ENCODE results near the gene ADAMTSL4. TPM values are rescaled to one million over a fixed set of nuclear protein-coding genes. Genes with fewer than 3 reads are reported as not detected.

ADAMTSL4 gene
- 2.2 to 3.3 TPM (median 3.0 TPM) in 5 replicates for total RNA-seq (2022; extraction: Qiagen RNA extraction; ENCODE audit: low read depth)

DNA sequence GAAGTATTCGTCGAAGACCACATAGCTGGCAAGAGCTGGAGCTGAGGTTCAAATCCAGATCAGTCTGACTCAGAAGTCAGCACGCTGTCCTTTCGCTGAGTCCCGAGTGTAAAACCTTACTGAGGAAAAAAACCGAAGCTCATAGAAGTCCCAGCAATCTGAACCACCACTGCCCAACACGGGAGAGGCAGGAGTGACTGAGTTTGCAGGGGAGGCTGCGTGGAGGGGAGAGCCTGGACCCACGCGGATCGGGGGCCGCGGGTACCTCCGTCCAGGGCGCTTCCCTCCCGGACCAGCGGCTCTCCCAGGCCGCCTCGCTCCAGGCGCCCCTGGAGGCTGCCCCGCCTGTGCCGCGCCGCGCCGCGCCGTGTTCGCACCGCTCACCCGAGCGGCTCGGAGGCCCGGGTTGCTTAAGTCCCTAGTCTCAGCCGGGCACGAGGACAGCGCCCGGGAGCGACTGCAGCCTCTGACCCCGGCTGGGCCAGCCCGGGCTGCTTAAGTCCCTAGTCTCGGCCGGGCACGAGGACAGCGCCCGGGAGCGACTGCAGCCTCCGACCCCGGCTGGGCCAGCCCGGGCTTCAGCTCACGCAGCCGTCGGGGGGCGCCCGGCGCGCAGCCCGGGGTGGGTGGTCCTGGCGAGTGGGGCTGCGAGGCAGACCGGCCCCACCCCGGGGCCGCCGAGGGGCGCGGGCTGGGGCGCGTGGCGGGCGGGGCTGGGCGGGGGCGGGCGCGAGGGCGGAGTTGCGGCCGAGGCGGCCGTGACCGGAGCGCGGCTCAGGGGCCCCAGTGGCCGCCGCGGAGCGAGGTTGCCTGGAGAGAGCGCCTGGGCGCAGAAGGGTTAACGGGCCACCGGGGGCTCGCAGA is at the start of gene ADAMTSL4:
ADAMTSL4 (plus strand) TSS at position 777 of the 864 bp plus-strand sequence. CDS start 2,881 bp downstream, outside the sequence.

DNA sequence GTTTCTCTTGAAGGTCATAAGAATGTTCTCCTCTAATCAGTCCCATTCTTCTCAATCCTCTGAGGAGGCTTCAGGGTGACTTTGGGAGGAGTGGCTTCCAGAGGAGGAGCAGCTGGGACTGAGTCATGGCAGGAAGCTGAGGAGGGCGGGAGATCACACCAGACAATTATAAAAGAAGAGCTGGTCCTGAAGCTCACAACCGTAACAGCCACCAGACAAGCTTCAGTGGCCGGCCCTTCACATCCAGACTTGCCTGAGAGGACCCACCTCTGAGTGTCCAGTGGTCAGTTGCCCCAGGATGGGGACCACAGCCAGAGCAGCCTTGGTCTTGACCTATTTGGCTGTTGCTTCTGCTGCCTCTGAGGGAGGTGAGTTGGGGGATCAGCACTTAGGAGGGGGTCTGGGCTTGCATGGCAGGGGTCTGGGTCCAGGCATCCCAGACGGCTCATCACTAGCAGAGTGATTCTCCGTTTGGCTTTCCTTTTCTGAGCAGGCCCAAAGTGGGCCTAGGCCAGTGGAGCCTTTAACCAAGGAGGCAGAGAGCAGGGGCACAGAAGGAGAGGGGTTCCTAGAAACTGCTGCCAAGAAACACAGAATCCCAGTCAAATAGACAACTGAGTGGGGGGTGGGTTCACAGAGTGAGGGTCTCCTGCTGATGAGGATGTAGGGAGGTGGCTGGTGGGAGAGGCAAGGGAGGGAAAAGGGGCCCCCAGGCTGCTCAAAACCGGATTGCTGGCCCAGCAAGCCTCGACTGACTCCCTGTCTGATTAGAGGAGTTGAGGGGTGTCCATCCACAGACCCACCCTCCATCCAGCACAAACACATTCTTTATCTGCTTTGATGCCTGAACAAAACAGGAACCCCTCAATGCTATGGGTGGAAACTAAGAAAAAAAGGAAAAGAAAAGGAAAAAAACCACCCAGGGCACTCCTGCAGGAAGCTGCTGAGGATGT is 41.0 kb upstream of the ADAMTSL4 start, which contains the start of gene ECM1:
ECM1 (plus strand) TSS at position 198 of the 953 bp plus-strand sequence; CDS start at position 299, 101 bp downstream.

DNA sequence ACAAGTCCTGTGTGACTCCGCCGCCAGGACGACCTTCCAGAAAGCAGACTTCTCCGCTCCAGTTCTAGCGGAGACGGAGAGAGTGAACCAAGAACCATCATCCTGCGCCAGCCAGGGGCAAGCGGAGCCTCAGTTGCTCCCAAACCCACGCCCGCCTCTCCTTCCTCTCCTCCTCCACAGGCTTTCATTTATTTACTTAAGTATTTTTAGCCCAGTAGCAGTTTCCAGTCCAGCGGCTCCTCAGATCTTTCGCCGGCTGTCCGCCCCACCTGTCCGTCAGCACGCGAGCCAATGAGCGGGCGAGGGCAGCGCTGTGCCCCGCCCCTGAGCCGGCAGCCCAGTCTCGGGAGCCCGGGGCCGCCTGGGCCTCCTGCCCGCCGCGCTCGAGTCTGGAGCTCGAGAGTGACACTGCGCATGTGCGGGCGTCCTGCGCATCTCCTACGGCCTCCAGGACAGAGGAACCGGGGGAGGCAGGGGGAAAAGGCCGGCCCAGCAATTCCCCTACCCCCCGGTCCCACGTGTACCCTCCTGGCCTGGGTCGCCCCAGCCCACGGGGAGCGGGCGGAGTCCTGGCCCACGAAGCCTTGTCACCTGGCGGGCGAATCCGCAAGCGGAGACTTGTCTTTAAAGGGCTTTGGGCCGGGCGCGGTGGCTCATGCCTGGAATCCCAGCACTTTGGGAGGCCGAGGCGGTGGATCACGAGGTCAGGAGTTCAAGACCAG is 33.7 kb upstream of the ADAMTSL4 start, which contains the start of gene FALEC:
FALEC (plus strand) TSS at position 425 of the 722 bp plus-strand sequence.

DNA sequence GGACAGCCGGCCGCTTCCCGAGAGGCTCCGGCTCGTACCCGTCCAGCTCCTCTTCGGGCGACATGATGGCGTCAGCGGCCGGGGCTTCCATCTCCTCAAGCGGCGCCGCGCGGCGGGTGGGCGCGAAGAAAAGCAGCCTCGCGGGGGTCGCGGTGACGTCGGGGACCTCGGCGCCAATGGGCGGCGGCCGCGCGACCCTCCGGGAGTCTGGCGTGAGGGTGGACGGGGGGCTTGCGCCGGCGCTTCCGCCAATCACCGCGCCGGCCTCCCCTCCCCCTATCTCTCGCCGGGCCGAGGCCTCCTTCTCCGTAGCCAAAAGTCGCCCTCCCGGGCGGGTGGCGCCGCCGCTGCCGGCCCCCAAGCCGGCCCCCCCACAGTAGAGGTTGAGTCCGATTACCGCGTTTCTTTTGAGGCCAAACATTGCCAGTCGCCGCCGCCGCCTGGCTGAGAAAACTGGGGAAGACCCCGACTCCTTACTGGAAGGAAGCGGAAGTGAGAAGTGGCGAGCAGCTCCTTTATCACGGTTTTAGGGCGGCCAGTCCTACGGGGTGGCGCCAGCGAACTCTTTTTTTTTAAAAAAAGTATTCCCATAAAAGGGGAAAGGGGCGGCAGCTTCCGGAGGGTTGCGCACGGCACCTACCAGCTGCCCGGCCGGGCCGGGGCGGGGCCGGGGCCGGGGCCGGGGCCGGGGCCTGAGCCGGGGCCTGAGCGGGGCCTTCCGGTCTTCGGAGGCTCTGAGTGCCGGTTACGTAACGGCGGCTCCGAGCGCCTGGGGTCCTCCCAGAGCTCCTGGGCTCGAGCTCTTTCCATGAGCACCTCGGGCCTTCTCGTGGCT is 30.1 kb downstream of the ADAMTSL4 start, which contains the start of gene MCL1:
MCL1 (minus strand) TSS at position 501 of the 835 bp plus-strand sequence; CDS start at position 421, 80 bp downstream.

Other genes starting within 250 kb of the ADAMTSL4 start
- 55.2 to 63.8 TPM (median 58.6 TPM) in 5 replicates for gene PRPF3, start 227.9 kb upstream of the ADAMTSL4 start, total RNA-seq (2022; extraction: Qiagen RNA extraction; ENCODE audit: low read depth)
- gene RPRD2, start 185.3 kb upstream of the ADAMTSL4 start, total RNA-seq (2022; extraction: Qiagen RNA extraction; ENCODE audit: low read depth): 14.8 to 16.4 TPM (median 15.0 TPM) in 5 replicates
- gene TARS2, start 62.0 kb upstream of the ADAMTSL4 start, total RNA-seq (2022; extraction: Qiagen RNA extraction; ENCODE audit: low read depth): 19.4 to 25.9 TPM (median 22.6 TPM) in 5 replicates
- gene ECM1, start 41.3 kb upstream of the ADAMTSL4 start, total RNA-seq (2022; extraction: Qiagen RNA extraction; ENCODE audit: low read depth): 1.8 to 2.6 TPM (median 2.2 TPM) in 5 replicates
- 0.18 to 0.39 TPM in 2 of 5 replicates, not detected in the others for gene FALEC, start 33.7 kb upstream of the ADAMTSL4 start, total RNA-seq (2022; extraction: Qiagen RNA extraction; ENCODE audit: low read depth)
- 124 to 148 TPM (median 141 TPM) in 5 replicates for gene MCL1, start 30.2 kb downstream of the ADAMTSL4 start, total RNA-seq (2022; extraction: Qiagen RNA extraction; ENCODE audit: low read depth)
- 114 to 145 TPM (median 130 TPM) in 5 replicates for gene ENSA, start 80.2 kb downstream of the ADAMTSL4 start, total RNA-seq (2022; extraction: Qiagen RNA extraction; ENCODE audit: low read depth)
- gene GOLPH3L, start 147.7 kb downstream of the ADAMTSL4 start, total RNA-seq (2022; extraction: Qiagen RNA extraction; ENCODE audit: low read depth): 15.1 to 21.1 TPM (median 17.1 TPM) in 5 replicates
- 6.4 to 10.5 TPM (median 7.1 TPM) in 5 replicates for gene HORMAD1, start 171.5 kb downstream of the ADAMTSL4 start, total RNA-seq (2022; extraction: Qiagen RNA extraction; ENCODE audit: low read depth)
- gene CTSS, start 216.4 kb downstream of the ADAMTSL4 start, total RNA-seq (2022; extraction: Qiagen RNA extraction; ENCODE audit: low read depth): 14.6 to 21.0 TPM (median 17.2 TPM) in 5 replicates